HG03442 (cell line): ENCODE measurements around the gene INAFM2.

Experiments
- ATAC-seq: cut with Tn5 transposase; IDR thresholded peaks from one replicate; pipeline ENCODE4 v1.9.1; 2021; ENCODE audit warnings: mild to moderate bottlenecking, moderate library complexity; ENCODE audit not compliant: unreplicated experiment

Gene INAFM2

GRCh38 chr15:40327457-40327856, 4.0 kb downstream of the INAFM2 start:
- ATAC-seq: no peak

- no peak for ATAC-seq
Observed at GRCh38 chr15:40328176-40328575, 4.7 kb downstream of the INAFM2 start.

- no peak for ATAC-seq
Observed at GRCh38 chr15:40328751-40329150, 5.3 kb downstream of the INAFM2 start.

GRCh38 chr15:40329804-40330203, 6.3 kb downstream of the INAFM2 start:
- ATAC-seq: no peak

GRCh38 chr15:40330368-40330836, 6.9 kb downstream of the INAFM2 start:
- ATAC-seq: no peak

GRCh38 chr15:40331026-40331425, 7.5 kb downstream of the INAFM2 start:
- no peak for ATAC-seq

GRCh38 chr15:40331637-40332036, 8.1 kb downstream of the INAFM2 start:
- ATAC-seq: no peak

GRCh38 chr15:40332113-40332781, 8.8 kb downstream of the INAFM2 start:
- ATAC-seq: no peak

GRCh38 chr15:40333922-40334492, 10.5 kb downstream of the INAFM2 start:
- no peak for ATAC-seq

- no peak for ATAC-seq
Observed at GRCh38 chr15:40334541-40334940, 11.0 kb downstream of the INAFM2 start.

- ATAC-seq: no peak
Observed at GRCh38 chr15:40334941-40335795, 11.7 kb downstream of the INAFM2 start.

- ATAC-seq: no peak
Observed at GRCh38 chr15:40335938-40336743, 12.6 kb downstream of the INAFM2 start.

- ATAC-seq: no peak
Observed at GRCh38 chr15:40336744-40337122, 13.2 kb downstream of the INAFM2 start.

GRCh38 chr15:40337597-40337996, 14.1 kb downstream of the INAFM2 start:
- ATAC-seq: no peak

GRCh38 chr15:40338041-40338657, 14.7 kb downstream of the INAFM2 start:
- no peak for ATAC-seq

- ATAC-seq: no peak
Observed at GRCh38 chr15:40338921-40339620, 15.6 kb downstream of the INAFM2 start.

- no peak for ATAC-seq
Observed at GRCh38 chr15:40339621-40339945, 16.1 kb downstream of the INAFM2 start.

GRCh38 chr15:40340038-40340739, 16.7 kb downstream of the INAFM2 start:
- no peak for ATAC-seq

GRCh38 chr15:40340740-40341400, 17.4 kb downstream of the INAFM2 start, which contains the start of gene CCDC9B:
TSS of gene CCDC9B (minus strand) at chr15:40340939. CDS start at chr15:40340819, 120 bp downstream.
- no peak for ATAC-seq
